Ecto neural progenitor cell (in vitro differentiated cells): Measurements from ENCODE around the gene KRT222.

Source experiments
- DNase-seq: peaks from one replicate; pipeline ENCODE4 v3.0.0-alpha.2; 2018; ENCODE audit warnings: low spot score

KRT222 gene

GRCh38 chr17:40615068-40615840, 49.7 kb downstream of the KRT222 start:
- peak; percentile 72 for DNase-seq

DNA sequence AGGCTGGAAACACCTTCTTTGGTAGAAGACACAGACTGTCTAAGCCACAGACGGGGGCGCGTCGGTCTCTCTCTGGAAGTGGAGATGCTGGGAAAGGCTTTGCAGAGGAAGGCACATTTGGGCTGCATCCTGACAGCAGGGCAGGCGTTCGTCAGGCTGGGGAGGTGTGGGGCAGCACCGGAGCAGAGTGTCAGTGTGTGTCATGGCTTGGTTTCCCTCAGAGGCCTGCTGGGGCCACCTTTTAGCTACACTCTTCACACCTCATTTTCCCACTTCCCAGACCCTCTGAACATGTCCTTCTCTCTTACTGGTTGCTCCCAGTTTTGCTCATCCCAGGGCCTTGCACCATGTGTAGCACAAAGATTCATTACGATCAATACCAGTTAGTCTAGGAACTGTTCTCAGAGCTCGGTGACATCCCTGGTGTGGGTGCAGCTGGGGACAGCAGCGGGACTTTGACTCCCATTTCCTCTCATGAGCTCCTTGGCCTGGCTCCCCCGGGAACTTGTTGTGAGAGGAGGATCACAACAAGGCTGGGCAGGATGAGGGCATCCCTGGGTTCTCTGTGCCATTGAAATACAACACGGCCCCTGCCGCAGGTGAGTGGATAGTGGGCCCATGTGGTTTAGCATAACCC, 50.4 kb downstream of the KRT222 start:
- no peak for DNase-seq

GRCh38 chr17:40613467-40614154, 51.4 kb downstream of the KRT222 start:
- DNase-seq, result no peak

DNA sequence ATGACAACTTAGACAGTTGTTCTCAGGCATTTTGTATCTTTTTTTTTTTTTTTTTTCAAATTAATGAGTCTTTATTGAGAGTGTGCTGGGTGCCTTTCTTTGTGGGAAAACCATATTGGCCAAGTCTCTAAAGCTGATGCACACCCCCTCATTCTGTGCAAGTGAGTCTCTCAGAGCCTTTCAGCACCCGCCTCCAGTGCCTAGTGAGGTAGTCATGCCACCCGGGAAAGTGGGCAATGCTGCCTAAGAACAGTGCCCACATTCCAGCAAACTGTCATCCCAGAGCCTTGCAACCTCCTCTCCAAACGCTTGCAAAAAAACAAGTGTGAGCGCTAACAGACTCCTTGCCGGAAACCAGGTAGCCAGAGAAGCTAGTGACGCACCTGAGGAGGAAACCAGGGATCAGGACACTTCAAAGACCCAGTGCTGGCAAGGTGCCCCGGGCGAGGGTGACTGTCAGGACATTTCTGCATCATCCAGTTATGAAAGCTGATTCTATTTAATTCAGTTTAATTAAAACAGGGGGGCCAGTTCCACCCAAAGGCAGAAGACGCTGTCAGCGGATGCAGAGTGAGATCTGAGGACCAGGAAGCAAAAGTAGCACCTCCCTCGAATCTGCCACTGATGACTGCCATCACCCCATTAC, 52.3 kb downstream of the KRT222 start:
- DNase-seq, result no peak

DNA sequence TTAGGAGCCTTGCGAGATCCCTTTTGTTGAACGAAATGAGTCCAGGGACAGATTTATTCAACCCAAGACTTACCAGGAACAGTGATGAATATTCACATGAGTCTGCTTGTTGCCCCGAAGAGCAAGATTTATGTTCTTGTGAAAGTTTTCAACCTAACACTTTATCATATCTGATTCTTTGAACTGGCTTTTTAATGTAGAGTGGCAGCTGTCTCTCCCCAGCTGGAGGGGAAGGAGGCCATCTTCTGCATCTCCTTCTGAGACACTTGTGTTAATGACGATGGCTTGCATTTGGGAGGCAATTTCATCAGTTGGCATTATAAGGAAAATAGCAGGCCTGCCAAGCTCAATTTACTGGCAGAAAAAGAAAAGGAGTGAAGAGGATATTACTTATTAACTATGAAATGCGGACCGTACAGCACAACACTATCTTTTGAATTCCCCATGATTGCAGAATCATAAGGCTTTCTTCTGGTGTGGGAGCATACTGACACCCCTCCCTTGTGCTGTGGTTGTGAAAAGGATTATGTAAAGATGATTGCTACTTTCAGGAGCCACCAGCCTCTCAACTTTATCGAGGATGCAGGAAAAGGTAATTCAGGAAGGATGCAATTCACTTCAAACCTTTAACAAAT, 53.0 kb downstream of the KRT222 start:
- no peak for DNase-seq

DNA sequence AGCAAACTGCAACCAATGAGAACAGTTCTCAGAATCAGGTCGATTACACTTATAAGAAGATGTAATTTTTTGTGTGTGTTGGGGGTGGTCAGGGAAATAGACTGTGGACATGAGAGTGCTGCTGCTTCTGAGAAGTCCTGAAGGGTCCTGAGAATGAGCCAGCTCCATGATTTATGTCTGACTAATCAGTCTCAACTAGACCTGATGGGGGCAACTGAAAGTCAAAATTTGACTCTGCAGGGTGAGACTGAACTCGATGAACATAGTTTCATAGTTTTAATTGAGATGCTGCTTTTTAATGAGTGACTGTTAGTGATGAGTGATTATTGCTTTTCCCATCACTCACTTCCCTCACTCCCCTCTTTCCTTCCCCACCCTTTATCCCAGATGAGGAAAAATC, 54.6 kb downstream of the KRT222 start:
- no peak for DNase-seq

DNA sequence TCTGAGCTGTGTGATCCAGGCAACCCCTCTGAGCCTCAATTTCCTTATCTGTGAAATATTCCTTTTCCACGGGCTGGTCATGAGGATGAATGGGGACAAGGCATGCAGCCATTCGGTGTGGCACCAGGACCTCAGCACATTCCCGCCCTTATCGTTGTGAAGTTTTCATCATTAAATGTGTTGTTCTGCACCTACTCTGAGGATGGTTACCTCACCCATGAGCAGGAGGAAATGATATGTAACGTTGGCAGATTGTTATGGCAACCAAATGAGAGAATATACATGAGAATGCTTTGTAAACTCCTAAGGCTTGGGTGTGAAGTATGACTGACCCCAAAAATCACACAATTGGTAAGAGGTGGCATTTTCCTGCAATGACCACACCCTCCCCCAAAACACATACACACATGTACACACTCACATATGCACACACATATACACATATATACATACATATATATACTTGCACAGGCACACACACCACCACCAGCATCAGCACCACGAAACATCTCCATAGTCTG, 56.9 kb downstream of the KRT222 start:
- no peak for DNase-seq

DNA sequence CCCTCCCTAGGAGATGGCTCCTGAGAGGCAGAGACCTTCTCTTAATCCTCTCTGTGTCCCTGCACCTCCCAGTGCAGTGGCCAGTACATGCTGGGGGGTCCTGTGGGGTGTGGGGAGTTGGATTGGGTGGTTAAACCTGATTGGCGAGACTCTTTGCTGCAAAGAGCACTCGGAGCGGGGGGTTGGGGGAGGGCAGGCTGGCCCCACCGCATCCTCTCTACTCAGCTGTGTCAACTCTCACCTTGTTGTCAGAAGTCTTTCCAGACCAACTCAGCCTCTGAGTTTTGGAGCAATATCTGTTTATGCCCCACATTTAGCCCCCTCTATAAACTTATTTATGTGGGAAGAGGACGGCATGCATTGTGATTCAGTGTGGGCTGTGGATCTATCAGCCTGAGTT, 57.3 kb downstream of the KRT222 start:
- no peak for DNase-seq

DNA sequence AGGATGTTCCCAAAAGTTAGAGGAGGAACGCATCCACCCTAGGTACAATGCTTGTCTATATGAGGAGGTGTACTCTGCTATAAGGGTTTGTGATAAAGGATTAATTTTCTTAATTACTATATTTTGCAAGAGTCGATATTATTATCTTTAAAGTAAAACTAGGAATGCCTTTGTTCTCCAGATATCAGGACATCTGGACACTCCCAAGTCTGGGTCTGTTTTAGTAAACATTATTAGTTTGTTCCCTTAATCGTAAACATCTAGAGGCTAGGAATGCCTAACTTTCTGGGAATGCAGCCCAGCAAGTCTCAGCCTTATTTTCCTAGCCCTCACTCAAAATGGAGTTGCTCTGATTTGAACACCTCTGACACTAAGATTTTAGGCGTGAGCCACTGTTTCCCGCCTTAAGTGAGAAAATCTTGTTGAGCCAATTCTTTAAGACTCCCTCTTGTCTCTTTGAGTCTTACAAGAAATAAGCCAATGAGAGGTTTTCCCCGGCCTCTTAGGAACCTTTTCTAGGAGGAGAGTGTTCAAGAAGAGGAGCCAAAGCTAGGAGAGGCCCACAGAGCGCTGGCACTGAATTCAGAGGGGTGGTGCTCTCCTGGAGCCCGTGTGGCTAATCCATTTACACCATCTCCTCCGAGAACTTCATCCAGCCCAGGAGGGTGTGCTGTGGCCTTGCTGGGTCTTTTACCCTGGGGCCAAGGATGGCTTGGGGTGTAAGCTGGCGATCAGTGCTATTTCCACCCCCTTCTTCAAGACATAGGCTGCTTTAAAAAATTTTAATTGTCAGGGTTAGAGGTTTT, 58.2 kb downstream of the KRT222 start:
- no peak for DNase-seq

DNA sequence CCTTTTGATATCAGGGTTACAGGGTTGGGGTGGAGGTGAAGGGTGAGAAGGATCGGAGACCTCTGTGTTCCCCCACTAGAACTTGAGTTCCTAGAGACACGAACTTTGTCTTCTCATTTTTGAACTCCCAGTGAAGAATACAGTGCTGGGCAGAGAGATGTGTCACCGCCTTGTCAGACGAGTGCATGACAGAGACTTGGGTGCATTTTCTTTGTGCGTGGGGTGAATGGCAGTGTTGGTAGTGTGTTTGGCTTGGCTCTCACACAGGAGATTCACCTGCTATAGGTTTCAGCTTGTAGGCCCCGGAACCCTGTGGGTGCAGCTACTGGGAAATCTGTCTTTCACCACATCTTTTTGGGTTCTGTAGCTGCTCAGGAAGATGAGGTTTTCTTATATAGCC, 59.7 kb downstream of the KRT222 start:
- no peak for DNase-seq
